PC-9 (cell line): ENCODE data around the gene PRSS23. TPM values are rescaled to one million over a fixed set of nuclear protein-coding genes. Genes with fewer than 3 reads are reported as not detected.

Experiments used
- BruUV-seq: library from RNA; stranded (reverse); fragments of 400-500 nt; replicated peaks from 2 replicates; lab custom pipeline; 2021; lab: Mats Ljungman, UMichigan
- CTCF ChIA-PET: fragments of 300-600 bp; sonication (Branson Sonifier 250); formaldehyde crosslinking; loops from one replicate; lab custom pipeline; 2022; ENCODE audit warnings: antibody characterized with exemption; lab: Charles Lee
- POLR2A ChIA-PET: fragments of 300-600 bp; sonication (Branson Sonifier 250); formaldehyde crosslinking; loops from one replicate; lab custom pipeline; 2022; ENCODE audit warnings: antibody characterized with exemption; ENCODE audit not compliant: unreplicated experiment; lab: Charles Lee
- DNase-seq, 2 experiments: peaks; one replicate each; pipeline versions ENCODE4 v3.0.0 to v3.0.0-alpha.2; 2015 to 2022; ENCODE audit warnings: mixed read lengths in 1 of 2
- H2AFZ ChIP-seq: fragments of 200-600 bp; sonication (generic); 2 replicates; pipeline ENCODE4 v1.8.1; 2017; ENCODE audit warnings: antibody characterized with exemption
- H3F3A ChIP-seq: fragments of 200-600 bp; sonication (generic); 2 replicates; pipeline ENCODE4 v1.8.1; 2017; ENCODE audit warnings: antibody characterized with exemption, mild to moderate bottlenecking, low read depth; ENCODE audit not compliant: insufficient read depth
- H3K27ac ChIP-seq: fragments of 200-600 bp; sonication (generic); 2 replicates; pipeline ENCODE4 v1.6.1; 2016; ENCODE audit warnings: mixed run types
- H3K27me3 ChIP-seq: fragments of 200-600 bp; sonication (generic); 2 replicates; pipeline ENCODE4 v1.6.1; 2016; ENCODE audit warnings: low read depth, mixed run types; ENCODE audit not compliant: insufficient read depth
- H3K36me3 ChIP-seq: fragments of 200-600 bp; sonication (generic); 2 replicates; pipeline ENCODE4 v1.6.1; 2016; ENCODE audit warnings: low read depth, mixed run types
- H3K4me1 ChIP-seq: fragments of 200-600 bp; sonication (generic); replicated peaks from 2 replicates; pipeline ENCODE4 v1.6.1; 2016; ENCODE audit warnings: mixed run types; ENCODE audit not compliant: insufficient read depth
- H3K4me2 ChIP-seq: fragments of 200-600 bp; sonication (generic); 2 replicates; pipeline ENCODE4 v1.6.1; 2017; ENCODE audit warnings: mixed run types
- H3K4me3 ChIP-seq: fragments of 200-600 bp; sonication (generic); 2 replicates; pipeline ENCODE4 v1.6.1; 2016; ENCODE audit warnings: mixed run types
- H3K79me2 ChIP-seq: fragments of 200-600 bp; sonication (generic); 2 replicates; pipeline ENCODE4 v1.6.1; 2017; ENCODE audit warnings: low read depth, mixed run types
- H3K9me2 ChIP-seq: fragments of 200-600 bp; sonication (generic); 2 replicates; pipeline ENCODE4 v1.8.1; 2017; ENCODE audit warnings: mild to moderate bottlenecking; ENCODE audit not compliant: insufficient read depth
- H3K9me3 ChIP-seq: fragments of 200-600 bp; sonication (generic); 2 replicates; pipeline ENCODE4 v1.8.1; 2016; ENCODE audit warnings: low read depth; ENCODE audit not compliant: insufficient read depth
- H4K20me1 ChIP-seq: fragments of 200-600 bp; sonication (generic); 2 replicates; pipeline ENCODE4 v1.8.1; 2017; ENCODE audit not compliant: insufficient read depth
- CTCF ChIP-seq: fragments of 200-600 bp; sonication (generic); conservative IDR thresholded peaks from 2 replicates; pipeline ENCODE4 v1.6.1; 2017; ENCODE audit warnings: mixed run types, antibody characterized with exemption, mild to moderate bottlenecking, moderate library complexity
- EZH2 ChIP-seq: fragments of 200-600 bp; sonication (generic); IDR thresholded peaks from 2 replicates; pipeline ENCODE4 v1.8.0; 2017; ENCODE audit warnings: antibody characterized with exemption, low read depth
- intact Hi-C: fragments of 100-400 bp; cut with micrococcal nuclease; formaldehyde crosslinking; loops from one replicate; pipeline ENCODE4 v1.10.0; 2022; ENCODE audit not compliant: unreplicated experiment
- total RNA-seq: library from RNA; stranded (reverse); gene quantifications from 2 replicates; pipeline ENCODE4 v1.2.3, GENCODE V29; 2021

The PRSS23 gene
- total RNA-seq, 1 experiment from 2014 or later, result 235 TPM

DNA sequence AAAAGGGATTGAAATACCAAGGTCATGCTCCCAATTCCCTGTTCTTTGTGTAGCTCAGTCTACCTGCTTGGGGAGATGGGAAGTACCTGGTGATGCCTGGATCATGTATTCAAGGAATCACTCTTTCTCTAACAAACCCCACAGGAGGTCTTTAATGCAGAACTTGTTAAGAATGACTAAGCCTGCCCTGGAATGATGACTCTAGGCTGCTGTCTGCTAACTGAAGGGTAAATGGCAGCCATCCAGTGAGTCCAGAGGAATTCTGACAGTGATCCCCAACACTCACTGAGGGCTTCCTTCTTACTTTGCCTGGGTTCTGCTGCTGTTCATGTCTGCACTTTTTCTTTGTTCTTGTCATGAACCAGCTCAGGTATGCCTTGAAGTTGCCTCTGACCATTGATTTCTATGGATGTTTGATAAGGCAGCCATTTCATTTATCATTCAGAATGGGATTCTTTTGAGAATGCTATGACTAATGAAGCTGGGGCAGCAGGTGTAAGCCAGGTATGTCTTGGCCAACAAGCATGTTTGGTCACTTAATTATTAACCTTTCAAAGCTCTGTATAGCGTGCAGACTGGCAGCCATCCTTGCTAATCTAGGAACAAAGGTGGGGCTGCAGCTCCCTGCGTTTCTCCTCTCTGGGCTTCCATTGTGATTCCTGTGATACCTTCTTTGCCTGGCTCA, 11.4 kb downstream of the PRSS23 start:
- Histone ChIP-seq H3K79me2 (peaks cover 11% of the 10 kb centered on the region; the same call in 1 of the 2 replicates), H3F3A (peaks cover 30% of the 10 kb centered on the region; the same call in 1 of the 2 replicates), H3K36me3 (peaks cover 20% of the 10 kb centered on the region; the same call in 1 of the 2 replicates), H3K9me2 (no peaks in the 10 kb centered on the region), H2AFZ (no peak overlapping the region), H3K4me2 (peak overlapping the region; percentile 14; the same call in 1 of the 2 replicates), H3K9me3 (no peaks in the 10 kb centered on the region), H3K27ac (no peak overlapping the region), H3K27me3 (no peaks in the 10 kb centered on the region), H4K20me1 (no peaks in the 10 kb centered on the region), H3K4me1 (peaks cover 24% of the 10 kb centered on the region), H3K4me3 (no peak overlapping the region)
- DNase-seq, result peak; percentile 52 to 85
- TF ChIP-seq CTCF (no peak), EZH2 (no peak)
- CTCF ChIA-PET, result no interaction called here
- POLR2A ChIA-PET, result interaction anchor here (0.6 kb wide), 2 partner anchors 76 to 327 kb away, joined by 4 to 19 read pairs; no protein-coding TSS in a partner anchor
- BruUV-seq, result no TSS peak
- intact Hi-C loops, result loop anchor here (10.0 kb wide), 1 partner anchor 957 kb away; the partner anchor contains the start of gene CCDC83

GRCh38 chr11:86812322-86812670, 12.0 kb downstream of the PRSS23 start:
- Histone ChIP-seq H3K4me2 (peak overlapping the region; percentile 14; the same call in 1 of the 2 replicates), H3K4me3 (no peak overlapping the region), H2AFZ (no peak overlapping the region), H3K79me2 (peaks cover 11% of the 10 kb centered on the region; the same call in 1 of the 2 replicates), H3K27ac (no peak overlapping the region), H4K20me1 (no peaks in the 10 kb centered on the region), H3F3A (peaks cover 30% of the 10 kb centered on the region; the same call in 1 of the 2 replicates), H3K36me3 (peaks cover 17% of the 10 kb centered on the region; the same call in 1 of the 2 replicates), H3K9me3 (no peaks in the 10 kb centered on the region), H3K9me2 (no peaks in the 10 kb centered on the region), H3K27me3 (no peaks in the 10 kb centered on the region), H3K4me1 (peaks cover 24% of the 10 kb centered on the region)
- POLR2A ChIA-PET, result interaction anchor here (0.6 kb wide), 1 partner anchor 76 kb away, joined by 4 read pairs; no protein-coding TSS in a partner anchor
- TF ChIP-seq EZH2, result no peak
- TF ChIP-seq CTCF, result no peak
- CTCF ChIA-PET, result interaction anchor here (0.6 kb wide), 1 partner anchor 19 kb away, joined by 3 read pairs; no protein-coding TSS in a partner anchor
- intact Hi-C loops, result loop anchor here (10.0 kb wide), 1 partner anchor 957 kb away; the partner anchor contains the start of gene CCDC83
- DNase-seq, result no peak
- BruUV-seq, result no TSS peak

DNA sequence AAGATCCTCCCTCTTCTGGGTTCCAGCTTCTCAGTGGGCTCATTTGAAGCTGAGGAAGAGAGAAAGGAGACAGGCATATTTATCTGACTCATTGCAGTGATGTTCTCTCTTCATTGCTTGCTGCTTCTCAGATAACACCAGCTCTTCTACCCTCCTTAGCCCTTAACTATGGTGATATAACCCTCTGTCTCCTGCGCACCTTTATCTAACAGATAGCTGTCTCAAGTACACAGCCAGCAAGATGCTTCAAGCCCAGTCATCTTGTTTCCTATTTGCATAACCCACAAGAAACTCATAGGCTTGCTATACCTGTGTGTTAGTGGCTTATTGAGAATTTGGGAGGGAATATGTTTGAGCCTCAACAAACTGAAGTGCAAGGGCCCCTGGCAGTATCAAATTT, 12.6 kb downstream of the PRSS23 start:
- POLR2A ChIA-PET, result interaction anchor here (0.6 kb wide), 1 partner anchor 93 kb away, joined by 3 read pairs; no protein-coding TSS in a partner anchor
- Histone ChIP-seq H3F3A (peaks cover 30% of the 10 kb centered on the region; the same call in 1 of the 2 replicates), H2AFZ (no peak overlapping the region), H3K36me3 (0 out of 2 replicates have a peak, but pooled peaks cover 14% of the 10 kb centered on the region), H3K9me2 (no peaks in the 10 kb centered on the region), H3K27ac (no peak overlapping the region), H3K4me1 (peaks cover 28% of the 10 kb centered on the region), H3K4me2 (no peak overlapping the region), H4K20me1 (no peaks in the 10 kb centered on the region), H3K4me3 (no peak overlapping the region), H3K9me3 (no peaks in the 10 kb centered on the region), H3K79me2 (peaks cover 8% of the 10 kb centered on the region; the same call in 1 of the 2 replicates), H3K27me3 (no peaks in the 10 kb centered on the region)
- no peak for DNase-seq
- CTCF ChIA-PET, result interaction anchor here (0.6 to 0.7 kb wide), 3 partner anchors 19 to 483 kb away, joined by 3 to 4 read pairs (median 3); no protein-coding TSS in a partner anchor
- TF ChIP-seq CTCF (no peak), EZH2 (no peak)
- no TSS peak for BruUV-seq
- intact Hi-C loops, result loop anchor here (10.0 kb wide), 1 partner anchor 958 kb away; the partner anchor contains the start of gene CCDC83
